HG02852 (cell line): Measurements from ENCODE around the gene IQSEC1.

Experiments
- ATAC-seq: cut with Tn5 transposase; IDR thresholded peaks from one replicate; pipeline ENCODE4 v1.9.1; 2021; ENCODE audit warnings: mild to moderate bottlenecking, moderate library complexity; ENCODE audit not compliant: unreplicated experiment

Gene IQSEC1

DNA sequence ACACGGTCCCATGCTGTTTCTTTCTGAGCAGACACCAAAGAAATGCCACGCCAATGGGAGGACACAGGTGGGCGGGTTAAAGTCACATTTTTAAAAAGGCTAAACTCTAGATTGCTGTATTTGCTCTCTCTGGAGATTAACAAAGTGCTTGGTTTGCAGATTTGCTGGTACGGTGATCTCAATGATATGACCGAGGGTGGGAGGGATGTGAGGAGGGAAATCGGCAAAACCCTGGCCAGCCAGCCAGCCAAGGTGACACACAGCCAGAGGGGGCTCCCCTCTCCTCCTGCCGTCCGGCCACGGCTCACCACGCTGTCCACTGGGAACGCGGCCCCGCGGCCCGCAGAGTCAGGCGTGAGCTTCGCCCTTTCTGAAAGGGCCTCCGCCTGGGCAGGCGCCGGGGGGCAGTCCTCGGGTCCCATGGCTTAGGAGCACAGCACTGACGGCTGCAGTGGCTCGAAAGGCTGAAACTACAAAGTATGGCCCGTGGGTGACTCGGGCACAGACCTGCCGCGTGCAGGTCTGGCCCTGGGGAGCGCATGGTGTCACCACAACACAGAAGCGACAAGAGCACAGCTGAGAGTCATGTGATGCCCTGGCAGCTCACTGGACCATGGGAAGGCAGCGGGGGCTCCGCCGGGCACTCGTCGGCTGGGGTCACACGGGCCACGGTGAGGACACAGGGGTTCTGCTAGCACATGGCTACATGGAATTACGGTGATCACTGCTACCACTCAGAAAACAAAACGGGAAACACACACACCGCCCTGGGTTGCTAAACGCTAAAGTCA lies 174.1 kb downstream of the IQSEC1 start:
- ATAC-seq, result no peak

DNA sequence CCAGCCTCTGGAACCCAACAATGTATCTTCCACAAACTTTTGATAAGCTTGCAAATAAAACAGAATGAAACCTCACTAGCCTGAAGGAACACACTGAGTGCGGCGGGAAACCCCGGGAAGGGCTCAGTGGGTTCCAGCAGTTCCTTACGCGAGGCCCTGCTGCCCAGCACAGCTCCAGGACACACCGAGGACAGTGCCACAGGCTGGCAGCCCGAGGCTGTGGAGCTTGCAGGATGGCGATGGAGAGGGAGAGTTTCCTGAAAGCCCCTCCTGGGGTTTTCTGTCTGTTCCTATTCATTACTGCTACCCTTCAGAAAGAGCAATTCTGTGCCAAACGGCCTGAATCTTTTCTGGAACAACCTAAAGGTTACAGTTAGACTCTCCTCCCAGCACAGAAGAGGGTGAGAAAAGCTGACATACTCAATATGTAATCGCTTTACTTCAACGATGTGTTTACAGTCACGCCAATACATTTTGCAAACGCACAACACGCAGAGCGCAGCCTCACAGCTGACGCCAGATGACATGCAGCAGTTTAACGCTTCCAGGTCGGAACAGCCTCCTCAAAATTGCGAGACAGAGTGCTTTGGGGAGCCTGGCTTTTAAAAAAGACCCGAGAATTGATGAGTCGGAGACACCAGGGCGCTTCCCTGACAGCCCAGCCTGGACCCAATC lies 174.8 kb downstream of the IQSEC1 start:
- no peak for ATAC-seq

DNA sequence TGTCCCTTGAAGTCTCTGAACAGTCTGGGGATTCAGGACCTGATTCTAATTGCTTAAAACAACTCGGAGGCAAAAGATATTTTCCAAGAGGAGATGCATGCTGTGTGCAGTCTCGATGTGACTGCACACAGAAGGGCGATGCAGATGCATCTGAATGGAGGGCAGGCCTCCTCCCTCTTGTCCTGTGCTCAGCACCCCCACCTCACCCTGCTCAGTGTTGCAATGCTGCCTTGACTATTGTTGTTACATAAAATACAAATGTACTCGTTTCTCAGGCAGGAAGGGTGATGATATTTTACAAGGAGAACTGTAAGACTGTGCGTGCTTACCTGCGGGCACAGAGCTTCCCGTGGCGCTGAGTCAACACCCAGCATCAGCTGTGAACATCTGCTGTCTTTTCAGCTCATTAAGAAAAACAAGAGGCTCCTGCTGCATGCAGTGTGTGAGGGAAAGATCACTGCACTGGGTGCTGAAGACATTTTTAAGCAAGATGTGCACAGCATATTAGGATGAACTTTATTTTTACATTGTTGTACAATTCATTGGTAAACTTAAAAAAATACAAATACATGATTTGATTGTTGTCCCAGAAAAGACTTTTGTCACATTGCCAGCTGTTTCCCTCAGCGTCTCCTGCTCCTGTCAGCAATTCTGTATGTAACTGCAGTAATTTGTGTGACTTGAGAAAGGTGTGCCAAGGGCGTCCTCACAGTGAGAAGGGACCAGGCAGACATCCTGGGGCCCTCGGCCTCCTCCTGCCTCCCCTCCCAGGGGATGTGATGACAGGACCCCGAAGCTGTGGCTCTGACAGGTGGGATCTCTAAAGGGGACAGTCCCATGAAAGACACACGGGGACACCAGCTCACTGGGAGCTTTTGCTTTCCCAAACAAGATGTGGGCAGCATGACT lies 175.6 kb downstream of the IQSEC1 start:
- no peak for ATAC-seq

DNA sequence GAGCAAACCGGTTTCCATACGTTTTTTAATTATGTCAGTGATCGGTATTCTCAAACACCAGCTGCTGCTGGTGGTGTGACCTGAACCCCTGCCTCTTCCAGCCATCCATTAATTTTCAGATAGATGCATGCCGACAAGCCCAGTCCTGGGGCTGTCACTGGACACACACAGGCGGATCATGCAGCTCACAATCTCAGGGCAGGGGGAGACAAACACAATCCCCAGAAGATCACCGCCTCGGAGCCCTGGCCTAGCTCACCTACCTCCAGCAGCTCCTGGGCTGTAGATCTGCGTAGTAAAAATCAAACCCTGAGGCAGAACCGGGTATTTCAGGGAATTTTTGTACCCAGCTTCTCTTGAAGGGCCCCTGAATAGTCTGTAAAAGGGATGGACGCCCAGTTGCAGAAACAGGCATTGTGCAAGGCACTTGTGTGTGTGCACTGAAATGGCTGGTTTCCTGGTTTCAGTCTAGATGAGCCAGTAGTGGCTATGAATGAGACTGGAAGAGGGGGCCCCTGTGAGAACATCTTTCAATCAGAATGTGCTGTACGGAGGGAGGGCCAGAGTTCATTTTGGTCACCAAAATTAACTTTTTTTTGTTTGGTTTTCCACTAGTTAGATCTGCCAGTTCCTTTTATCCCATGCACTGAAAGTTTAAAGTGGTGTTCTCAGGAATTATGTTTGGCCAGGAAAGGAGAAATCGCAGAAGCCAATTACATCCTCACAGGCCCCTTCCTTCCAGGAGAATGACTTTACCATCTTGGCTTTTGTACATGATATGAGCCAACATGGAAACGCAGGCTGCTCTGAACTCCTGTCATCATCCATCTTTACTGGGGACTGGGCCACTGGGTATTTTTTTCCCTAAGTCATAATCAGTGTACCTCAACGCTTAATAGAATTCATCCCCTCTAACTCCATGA lies 176.9 kb downstream of the IQSEC1 start:
- ATAC-seq, result no peak

DNA sequence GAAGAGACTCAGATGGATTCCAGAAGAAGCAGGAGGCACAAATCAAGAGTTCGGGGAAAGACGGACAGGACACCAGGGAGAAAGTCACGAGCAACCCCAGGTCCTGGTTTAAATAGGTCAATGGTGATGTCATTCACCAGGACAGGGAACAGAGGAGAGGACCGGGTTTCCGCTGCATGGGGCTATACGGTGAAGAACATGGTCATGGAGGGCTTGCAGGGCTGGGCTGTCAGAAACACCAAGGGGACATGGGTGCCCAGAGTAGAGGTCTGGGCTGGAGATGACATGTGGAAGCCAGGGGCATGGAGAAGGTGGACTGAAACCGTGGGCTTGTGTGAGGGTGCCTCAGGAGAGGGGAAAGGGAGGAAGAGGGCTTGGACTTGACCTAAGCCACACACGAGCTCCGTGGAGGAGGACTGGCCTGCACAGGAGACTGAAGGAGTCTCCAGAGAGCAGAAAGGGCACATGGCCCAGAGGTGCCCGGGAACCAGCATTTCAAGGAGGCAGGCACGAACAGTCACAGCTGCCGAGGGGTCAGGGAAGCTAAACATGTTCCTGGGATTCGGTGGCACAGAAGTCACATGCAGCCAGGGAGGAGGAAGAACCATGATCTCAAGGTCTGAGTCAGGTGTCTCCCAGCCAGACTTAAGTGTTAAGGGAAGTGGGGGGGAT lies 177.7 kb downstream of the IQSEC1 start:
- no peak for ATAC-seq

DNA sequence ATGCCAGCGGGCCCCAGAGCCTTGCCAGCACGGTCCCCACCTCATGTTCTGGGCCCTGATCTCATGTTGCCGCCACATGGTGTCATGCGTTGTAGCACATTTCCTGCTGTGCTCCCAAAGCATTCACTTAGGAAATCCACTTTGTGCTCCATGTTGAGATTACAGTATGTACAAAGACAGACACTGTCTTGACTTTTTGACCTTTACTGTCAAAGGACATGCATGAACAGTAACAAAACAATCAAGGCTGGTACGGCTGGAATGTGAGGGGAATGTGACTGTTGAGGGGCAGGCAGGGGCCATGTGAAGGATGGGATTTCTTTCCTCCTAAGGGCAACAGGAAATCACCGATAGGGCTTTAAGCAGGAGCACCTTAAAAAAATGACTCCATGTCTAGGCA lies 178.6 kb downstream of the IQSEC1 start:
- no peak for ATAC-seq

DNA sequence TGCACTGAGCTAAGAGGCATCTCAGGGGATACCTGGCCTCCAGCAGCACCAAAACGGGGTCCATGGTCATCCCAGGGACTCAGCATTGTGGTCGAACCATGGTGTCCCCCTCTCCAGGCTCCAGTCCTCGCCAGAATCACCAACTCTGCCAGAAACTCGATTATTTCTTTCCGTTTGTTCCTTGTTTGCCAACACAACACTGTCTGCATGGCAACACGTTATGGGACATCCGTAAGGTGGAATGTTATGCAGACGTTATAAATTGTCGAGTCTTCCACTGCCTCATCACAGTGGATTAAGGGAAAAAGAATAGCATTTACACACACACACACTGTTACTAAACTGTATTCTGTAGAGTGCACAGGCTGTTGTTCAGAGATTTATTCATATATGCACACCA lies 179.4 kb downstream of the IQSEC1 start:
- no peak for ATAC-seq

DNA sequence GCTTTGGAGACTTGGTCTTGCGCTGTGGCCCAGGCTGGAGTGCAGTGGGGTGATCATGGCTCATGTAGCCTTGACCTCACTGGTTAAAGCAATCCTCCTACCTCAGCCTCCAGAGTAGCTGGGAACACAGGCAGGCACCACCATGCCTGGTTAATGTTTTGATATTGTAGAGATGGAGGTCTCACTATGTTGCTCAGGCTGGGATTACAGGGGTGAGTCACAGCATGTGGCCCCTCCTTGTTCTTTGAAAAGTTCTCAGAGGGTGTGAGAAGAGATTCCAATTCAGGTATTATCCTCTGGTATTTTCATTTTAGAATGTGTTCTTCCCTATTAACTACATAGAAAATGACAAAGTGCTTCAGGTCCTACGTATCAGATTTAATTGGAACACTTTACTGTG lies 180.0 kb downstream of the IQSEC1 start:
- no peak for ATAC-seq

DNA sequence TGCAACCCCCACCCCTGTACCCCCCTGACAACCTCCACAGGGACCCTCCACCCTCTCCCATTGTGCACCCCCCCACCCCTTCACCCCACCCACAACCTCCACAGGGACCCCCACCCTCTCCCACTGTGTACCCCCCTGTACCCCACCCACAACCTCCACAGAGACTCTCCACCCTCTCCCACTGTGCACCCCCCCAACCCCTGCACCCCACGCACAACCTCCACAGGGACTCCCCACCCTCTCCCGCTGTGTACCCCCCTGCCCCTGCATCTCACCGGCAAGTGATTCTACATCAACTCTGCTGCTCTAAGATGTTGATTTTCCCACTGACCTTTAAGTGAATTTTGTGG lies 180.4 kb downstream of the IQSEC1 start:
- ATAC-seq, result no peak

DNA sequence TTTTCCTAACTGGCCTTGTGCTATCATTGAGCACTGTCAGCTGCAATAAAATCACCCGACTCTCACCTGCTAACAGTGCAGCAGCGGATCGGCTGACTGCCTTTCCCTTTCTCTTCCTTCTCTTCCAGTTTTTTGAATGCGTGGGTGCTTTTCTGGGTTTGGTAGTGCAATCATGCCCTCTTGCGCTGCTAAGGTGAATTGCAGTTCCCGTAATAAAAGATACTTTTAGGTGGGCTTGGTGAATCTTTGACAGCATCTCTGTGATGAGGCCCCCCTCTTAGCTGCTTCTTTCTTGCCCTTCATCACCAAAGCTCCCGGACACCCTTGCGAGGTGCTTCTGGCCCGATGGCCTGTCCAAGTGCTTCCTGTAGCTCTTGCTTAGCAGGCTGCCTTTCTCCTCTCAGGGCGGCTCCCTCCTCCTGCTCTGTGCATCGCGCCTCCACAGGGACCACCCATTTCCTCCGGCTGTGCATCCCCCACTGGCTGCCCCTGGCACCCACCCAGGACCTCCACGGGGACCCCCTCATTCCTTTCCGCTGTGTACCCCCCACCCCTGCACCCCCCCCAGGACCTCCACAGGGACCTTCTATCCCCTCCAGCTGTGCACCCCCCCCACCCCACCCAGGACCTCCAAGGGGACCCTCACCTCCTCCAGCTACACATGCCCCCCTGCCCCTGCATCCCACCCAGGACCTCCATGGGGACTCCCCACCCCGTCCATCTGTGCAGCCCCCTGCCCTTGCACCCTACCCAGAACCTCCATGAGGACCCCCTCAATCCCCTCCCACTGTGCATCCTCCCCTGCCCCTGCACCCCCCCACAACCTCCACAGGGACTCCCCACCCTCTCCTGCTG lies 181.0 kb downstream of the IQSEC1 start:
- no peak for ATAC-seq

DNA sequence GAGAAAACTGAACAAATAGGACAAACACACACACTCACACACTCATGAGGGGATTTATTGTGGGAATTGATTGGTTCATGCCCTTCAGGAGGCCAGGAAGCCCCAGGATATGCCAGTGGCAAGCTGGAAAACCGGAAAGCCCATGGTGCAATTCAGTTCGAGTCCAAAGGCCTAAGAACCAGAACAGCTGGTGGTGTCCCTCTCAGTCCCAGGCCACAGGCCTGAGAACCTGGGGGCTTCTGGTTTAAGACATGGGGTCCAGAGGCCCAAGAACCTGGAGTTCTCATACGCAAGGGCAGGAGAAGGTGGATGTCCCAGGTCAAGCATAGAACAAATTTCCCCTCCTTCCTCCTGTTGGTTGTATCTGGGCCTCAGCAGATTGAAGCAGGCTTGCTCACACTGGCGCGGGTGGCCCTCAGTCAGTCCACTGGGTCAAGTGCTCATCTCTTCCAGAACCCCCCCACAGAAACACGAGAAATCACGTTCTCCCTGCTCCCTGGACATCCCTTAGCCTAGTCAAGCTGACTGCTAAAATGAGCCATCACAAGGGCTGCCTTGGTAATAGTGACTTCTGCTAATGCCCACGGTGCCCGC lies 181.7 kb downstream of the IQSEC1 start:
- ATAC-seq, result no peak

DNA sequence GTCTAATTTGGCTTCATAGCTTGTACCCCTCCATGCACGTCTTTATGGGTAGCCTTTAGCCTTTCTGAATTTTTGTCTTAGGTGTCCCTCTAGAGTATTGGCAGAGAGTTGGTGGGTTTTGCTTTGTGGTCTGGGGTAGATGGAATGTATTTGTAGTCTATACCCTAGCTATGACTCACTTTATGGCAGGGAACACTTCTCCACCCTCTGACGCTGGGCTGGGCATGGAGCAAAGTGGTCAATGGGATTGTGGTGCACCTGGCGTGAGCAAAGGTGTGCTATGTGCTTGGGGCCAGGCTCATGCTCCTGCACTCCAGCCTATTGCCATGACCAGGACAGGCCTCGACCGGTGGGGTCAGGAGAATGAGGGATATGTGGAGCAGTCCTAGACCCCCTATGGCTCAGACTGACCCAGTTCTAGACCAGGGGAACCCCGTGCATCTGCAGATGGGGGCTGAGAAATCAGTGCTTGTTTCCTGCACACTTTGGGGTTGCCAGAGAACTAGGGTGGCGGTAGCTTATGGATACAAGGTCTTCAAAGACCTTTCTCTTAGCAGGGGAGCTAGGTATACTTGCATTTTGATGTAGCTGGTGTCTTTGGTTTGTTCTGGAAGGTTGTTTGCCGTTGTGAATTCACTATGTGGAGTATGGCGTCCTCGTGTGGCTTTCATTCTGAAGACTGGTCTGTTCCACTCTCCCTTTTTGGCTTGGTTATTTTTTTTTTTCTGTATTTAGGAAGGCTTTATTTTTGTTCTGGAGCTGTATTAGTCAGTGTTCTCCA lies 182.4 kb downstream of the IQSEC1 start:
- no peak for ATAC-seq

DNA sequence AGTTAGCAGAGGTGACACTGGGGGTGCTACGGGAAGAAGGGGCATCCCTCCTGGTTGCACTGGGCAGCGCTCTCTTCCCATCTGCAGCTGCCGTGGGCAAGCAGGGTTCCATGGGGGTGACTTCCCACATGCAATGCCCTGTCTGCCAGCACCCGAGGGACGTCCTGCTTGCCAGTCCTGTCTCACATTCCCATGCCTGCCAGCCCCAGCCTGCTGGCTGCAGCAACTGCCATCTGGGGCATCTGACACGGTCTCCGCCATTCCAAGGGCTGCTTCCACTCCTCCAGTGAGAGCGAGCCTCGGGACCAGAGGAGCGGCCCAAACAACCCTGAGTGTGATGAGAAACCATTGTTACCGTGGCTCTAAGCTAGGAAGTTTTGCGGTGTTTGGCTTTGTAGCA lies 186.5 kb downstream of the IQSEC1 start:
- ATAC-seq, result no peak

DNA sequence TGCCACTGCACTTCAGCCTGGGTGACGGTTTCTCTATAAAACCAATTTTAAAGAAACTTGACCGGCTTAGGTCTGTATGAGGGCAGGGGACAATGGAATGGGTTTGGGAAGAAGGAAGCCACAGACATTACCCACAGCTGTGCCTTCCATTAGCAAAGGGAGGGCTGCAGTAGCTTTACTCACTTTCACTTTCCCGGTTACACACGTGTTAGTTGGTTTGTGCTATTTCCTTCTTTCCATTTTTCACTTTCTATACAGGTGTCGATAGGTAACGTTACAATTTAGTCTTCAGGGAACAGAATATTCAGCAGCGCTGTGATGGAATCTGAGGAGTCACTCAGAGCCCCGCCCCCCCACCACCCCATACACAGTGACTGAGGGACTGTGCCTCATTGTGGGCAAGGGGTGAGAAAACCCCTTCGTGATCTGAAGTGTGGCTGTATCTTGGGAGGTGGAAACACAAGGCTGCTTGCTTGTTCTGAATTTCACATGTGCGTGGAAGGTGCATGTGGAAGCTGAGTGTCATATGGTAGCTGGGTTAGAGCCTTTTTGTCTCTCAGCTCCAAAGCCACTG lies 187.0 kb downstream of the IQSEC1 start:
- ATAC-seq, result no peak

DNA sequence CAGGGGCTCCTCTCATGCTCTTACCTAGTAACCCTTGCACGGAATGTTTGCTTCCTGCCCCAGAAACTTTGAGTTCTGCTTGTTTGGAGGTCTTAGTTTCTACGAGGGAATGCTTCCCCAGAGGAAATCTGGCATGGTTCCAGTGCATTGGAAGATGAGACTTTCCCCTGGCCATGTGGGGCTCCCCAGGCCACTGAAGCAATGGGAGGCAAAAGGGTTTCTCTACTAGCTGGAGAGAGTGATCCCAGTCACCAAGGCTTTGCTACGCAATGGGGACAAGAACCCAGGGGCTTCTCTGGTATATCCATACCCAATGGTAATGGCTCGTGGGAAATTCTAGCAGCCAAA lies 187.7 kb downstream of the IQSEC1 start:
- ATAC-seq, result no peak

DNA sequence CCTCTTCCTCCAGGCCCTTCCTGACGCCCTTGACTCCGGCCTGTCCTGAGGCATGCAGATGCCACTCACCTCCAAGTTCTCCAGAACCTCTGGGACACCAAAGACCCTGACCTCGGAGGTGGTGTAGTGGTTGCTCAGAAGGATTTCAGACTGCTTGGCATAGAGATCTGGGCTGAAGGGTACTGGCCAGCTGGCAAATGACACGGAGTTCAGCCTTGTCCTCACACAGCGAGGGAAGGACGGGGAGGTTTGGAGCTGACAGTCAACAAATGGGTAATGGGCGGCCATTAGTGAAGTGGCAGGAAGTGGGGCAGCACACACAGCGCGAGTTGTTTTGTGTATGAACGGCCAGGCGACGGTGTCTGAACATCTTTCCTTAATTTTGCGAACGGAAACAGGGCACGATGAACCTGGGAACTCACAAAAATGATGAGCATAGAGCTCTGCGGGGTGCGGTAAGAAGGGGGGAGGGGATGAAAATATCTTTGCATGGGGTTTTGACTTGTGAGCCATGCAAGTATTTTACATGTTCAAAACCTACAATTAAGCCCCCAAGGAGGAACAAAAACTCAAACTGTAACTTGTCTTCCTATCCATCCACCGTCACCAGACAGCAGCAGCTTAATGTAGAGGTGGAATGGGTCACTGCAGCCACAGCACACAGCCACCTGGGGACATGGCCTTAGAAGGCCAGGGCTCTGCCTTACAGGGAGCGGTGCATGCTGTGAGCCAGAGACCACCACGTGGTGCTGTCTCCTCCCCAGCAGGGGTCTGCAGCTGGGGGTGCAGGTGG lies 188.2 kb downstream of the IQSEC1 start:
- peak; percentile 42 for ATAC-seq

DNA sequence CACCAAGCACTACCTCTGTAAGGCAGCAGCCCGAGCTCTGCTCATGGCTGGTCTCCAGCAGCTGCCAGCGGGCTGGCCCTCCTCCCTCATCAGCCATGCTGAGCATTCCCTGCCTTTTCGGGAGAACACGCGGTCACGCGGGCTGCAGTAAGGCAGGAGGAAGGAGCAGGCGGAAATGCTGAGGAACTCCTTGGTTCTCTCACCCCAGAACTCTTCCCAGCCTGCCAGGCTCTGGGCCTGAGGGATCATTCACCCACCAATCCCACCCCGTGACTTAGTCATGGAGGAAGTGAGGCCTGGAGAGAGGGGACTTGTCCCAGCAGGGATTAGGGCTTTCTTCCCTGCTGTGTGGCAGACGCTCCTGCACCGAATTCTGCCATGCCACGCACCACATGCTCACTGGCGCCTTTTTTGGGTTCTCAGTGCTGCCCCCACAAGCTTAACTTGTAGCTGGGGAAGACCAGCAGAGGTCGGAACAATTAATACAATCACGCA lies 189.0 kb downstream of the IQSEC1 start:
- ATAC-seq, result no peak
